Measurements from ENCODE around the gene GAS5.

GAS5 gene

DNA sequence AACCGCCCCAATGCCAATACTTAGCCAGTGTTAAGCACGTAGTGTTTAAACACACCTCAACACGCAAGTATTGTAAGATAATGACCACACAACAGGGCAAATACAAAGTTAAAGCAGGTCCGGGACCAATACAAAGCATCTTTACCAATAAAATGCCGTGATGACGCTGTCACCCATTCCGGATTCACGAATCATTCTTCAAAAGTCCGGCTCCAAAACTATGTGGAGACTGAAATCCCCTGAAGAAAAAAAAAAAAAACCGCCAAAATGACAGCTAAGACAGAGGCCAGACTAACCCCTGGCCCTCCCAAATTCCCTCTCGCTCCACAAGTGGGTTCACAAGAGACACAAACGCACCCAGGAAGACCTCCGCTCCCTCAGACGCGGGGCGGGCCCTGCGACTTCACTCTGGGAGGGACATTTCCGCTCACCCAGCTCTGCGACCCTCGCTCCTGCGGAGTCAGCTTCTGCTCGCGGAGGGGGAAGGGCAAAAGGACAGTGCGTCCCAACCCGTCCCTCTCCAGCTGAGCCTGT is 43.9 kb downstream of the GAS5 start:
- DNase-seq = no peak

DNA sequence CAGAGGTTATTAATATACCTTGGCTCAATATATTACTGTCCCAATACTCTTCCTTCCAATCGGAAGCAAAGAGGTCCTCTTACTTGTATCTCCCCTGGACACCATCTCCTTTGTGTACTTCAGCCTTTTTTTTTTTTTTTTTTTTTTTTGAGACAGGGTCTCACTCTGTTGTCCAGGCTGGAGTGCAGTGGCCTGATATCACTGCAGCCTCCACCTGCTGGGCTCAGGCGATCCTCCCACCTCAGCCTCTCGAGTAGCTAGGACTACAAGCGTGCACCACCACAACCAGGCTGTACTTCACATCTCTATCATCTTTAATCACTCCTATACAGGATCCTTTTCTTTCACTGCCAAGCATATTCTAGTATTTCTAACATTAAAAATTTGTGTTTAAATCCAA is 46.1 kb downstream of the GAS5 start:
- no peak for DNase-seq

DNA sequence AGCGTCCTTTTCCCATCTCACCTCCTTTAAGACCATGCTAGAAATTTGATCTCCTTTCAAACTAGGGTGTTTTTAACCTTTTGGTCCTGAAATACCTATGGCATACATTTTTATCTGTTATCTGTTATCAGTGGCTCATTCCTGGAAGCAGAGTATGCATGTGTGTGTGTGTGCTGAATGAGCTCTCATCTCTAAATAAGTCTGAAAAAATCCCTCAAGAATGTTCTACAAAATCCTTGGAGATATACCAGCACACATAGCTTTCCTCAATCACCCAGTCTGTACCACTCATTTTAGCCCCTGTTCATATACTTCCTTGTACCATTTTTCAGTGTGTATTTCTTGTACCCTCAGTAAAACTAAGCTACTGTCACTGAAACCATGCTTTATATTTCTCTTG is 49.3 kb downstream of the GAS5 start:
- DNase-seq = no peak

All from stimulated activated CD4-positive, alpha-beta T cell treated with anti-CD3 and anti-CD28 coated beads, Interleukin-4, amount 100 ng/mL, for 1 hour (primary cell).